Esophagus (tissue), 2 donors: ENCODE results near the gene MYOC. TPM values are rescaled to one million over a fixed set of nuclear protein-coding genes. Genes with fewer than 3 reads are reported as not detected.

ENCODE experiments used
- H3K27ac ChIP-seq, 2 donors: one replicate each; pipeline ENCODE4 v1.5.1; 2013; ENCODE audit warnings: low read depth in 2 of 2, mild to moderate bottlenecking in 2 of 2, inconsistent platforms in 1 of 2, low read length in 1 of 2, moderate library complexity in 1 of 2
- H3K27me3 ChIP-seq, 2 donors: one replicate each; pipeline ENCODE4 v1.6.1; 2013; ENCODE audit warnings: low read length in 2 of 2, control low read depth in 1 of 2, mild to moderate bottlenecking in 1 of 2; ENCODE audit not compliant: insufficient read depth in 2 of 2, control insufficient read depth in 1 of 2
- H3K36me3 ChIP-seq, 2 donors: one replicate each; pipeline ENCODE4 v1.6.1; 2013; ENCODE audit warnings: low read length in 1 of 2; ENCODE audit not compliant: control insufficient read depth in 2 of 2, insufficient read depth in 2 of 2
- H3K4me1 ChIP-seq, 2 donors: one replicate each; pipeline ENCODE4 v1.6.1; 2013; ENCODE audit warnings: low read length in 1 of 2; ENCODE audit not compliant: control insufficient read depth in 2 of 2, insufficient read depth in 2 of 2
- H3K4me3 ChIP-seq, 2 donors: one replicate each; pipeline ENCODE4 v1.5.1; 2013; ENCODE audit warnings: low read length in 2 of 2, mild to moderate bottlenecking in 2 of 2, low read depth in 1 of 2, moderate library complexity in 1 of 2
- H3K9me3 ChIP-seq, 2 donors: one replicate each; pipeline ENCODE4 v1.6.1; 2013; ENCODE audit warnings: mild to moderate bottlenecking in 2 of 2, low read depth in 1 of 2, low read length in 1 of 2, moderate library complexity in 1 of 2; ENCODE audit not compliant: control insufficient read depth in 2 of 2, insufficient read depth in 1 of 2
- WGBS, 2 donors: extraction: QIAGEN DNeasy Blood & Tissue Kit; methylation state at CpG; one replicate each; pipeline ENCODE4 v1.1.7; 2013; 5-methylcytosine and 5-hydroxymethylcytosine counted together
- polyA plus RNA-seq, 2 donors: library from polyadenylated mRNA; stranded (reverse); fragments of 200-250 nt; gene quantifications; one replicate each; pipeline ENCODE4 v1.2.3, GENCODE V29; 2013
- donor health status: healthy with polysubstance abuse.
- donor health status: Bipolar disorder and iron deficiency.

The MYOC gene
- polyA plus RNA-seq, 2 donors = 3.3 to 4.6 TPM

DNA sequence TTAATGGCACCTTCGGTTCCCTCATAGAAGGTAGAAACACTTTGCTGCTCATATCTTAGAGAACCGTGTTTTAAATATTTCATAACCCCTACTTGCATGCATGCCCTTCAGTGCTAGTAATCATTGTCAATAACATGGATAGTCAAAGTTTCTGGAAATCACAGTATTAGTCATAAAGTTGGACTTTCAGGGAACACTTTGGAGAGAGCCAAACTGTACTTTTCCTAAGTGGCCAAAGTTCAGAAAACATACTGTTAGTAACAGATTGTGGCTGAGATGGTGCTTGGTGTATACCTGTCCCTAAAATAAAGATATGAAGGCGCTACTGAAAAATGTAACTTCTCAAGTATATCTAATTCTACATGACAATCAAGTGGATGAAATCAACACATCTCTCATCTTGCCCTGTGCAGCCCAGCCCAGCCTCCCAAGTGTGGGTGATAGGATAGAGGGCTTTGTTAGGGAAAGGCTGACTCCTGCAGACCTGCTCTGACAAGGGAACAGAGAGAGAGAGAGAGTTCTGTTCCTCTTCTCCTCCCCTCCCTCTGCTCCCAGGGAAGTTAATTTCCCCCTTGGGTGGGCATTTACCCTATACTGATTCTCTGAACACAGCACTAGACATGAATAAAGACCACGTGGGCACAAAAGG lies 14.4 kb downstream of the MYOC start:
- H3K4me3 ChIP-seq = no peak overlapping the region
- H3K36me3 ChIP-seq = no peaks in the 10 kb centered on the region
- H3K27me3 ChIP-seq = no peaks in the 10 kb centered on the region
- no peak overlapping the region for H3K27ac ChIP-seq
- WGBS, 2 donors = 61 to 62% methylated on average over 4 of the region's 4 CpGs
- H3K4me1 ChIP-seq = no peaks in the 10 kb centered on the region
- no peaks in the 10 kb centered on the region for H3K9me3 ChIP-seq

DNA sequence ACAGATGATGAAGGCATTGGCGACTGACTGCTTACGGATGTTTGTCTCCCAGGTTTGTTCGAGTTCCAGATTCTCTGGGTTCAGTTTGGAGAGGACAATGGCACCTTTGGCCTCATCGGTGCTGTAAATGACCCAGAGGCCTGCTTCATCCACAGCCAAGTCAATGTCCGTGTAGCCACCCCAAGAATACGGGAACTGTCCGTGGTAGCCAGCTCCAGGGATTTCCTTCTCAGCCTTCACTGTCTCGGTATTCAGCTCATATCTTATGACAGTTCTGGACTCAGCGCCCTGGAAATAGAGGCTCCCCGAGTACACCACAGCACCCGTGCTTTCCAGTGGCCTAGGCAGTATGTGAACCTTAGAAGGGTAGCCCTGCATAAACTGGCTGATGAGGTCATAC lies 16.3 kb downstream of the MYOC start:
- Histone ChIP-seq H3K36me3 (no peaks in the 10 kb centered on the region), H3K27me3 (no peaks in the 10 kb centered on the region), H3K27ac (no peak overlapping the region), H3K9me3 (no peaks in the 10 kb centered on the region), H3K4me1 (no peaks in the 10 kb centered on the region), H3K4me3 (no peak overlapping the region)
- 78 to 81% methylated on average over 11 of the region's 11 CpGs for WGBS, 2 donors

DNA sequence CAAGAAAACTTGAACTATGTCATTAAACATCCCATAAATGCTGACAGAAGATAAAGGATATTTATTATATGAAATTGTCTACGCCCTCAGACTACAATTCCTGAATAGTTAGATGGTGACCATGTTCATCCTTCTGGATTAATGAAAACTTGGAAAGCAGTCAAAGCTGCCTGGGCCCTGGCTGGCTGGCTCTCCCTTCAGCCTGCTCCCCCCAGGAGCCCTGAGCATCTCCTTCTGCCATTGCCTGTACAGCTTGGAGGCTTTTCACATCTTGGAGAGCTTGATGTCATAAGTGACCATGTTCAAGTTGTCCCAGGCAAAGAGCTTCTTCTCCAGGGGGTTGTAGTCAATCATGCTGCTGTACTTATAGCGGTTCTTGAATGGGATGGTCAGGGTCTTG lies 16.8 kb downstream of the MYOC start:
- 77 to 81% methylated on average over 2 of the region's 2 CpGs for WGBS, 2 donors

DNA sequence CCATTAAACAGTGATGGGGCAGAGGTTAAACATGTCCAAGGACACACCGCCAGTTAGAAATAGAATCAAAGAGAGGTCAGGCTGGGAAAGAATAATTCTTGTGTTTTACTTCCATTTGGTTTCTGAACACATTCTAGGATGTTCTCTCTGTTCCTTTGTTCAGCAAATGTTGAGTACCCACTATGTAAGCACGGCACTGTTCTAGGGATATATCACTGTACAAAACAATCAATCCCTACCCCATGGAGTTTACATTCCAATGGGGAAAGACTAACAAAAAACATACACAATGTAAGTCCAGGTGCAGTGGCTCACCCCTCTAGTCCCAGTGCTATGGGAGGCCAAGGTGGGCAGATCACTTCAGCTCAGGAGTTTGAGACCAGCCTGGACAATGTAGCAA lies 24.3 kb downstream of the MYOC start:
- Histone ChIP-seq H3K36me3 (no peaks in the 10 kb centered on the region), H3K4me3 (no peak overlapping the region), H3K9me3 (no peaks in the 10 kb centered on the region), H3K27me3 (no peaks in the 10 kb centered on the region), H3K4me1 (no peaks in the 10 kb centered on the region), H3K27ac (no peak overlapping the region)
- WGBS, 2 donors = 79 to 83% methylated on average over 2 of the region's 2 CpGs

More for the DNA sequence above, 16.8 kb downstream of the MYOC start:
- no peaks in the 10 kb centered on the region for H3K36me3 ChIP-seq
- H3K4me1 ChIP-seq = no peaks in the 10 kb centered on the region
- H3K9me3 ChIP-seq = no peaks in the 10 kb centered on the region
- no peak overlapping the region for H3K27ac ChIP-seq
- H3K4me3 ChIP-seq = no peak overlapping the region
- H3K27me3 ChIP-seq = no peaks in the 10 kb centered on the region

DNA sequence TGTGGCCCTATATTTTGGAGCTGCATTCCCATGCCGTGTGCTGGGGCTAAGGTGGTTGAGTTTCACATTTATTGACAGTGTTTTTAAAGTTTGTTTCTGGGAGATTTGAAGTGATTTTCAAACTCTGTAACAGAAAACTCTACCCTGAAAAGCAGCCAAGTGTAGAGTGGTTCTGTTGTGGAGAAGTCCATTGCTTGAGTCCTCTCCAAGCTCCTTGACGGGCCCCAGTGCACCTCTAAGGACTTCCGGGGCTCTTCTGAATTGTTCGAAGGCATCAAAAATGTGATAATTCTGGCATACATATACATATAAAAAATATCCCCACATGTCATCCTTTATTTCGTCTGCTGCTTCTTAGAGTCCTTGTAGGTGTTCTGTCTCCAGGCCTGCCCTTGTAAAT lies 25.5 kb downstream of the MYOC start:
- Histone ChIP-seq H3K4me3 (no peak overlapping the region), H3K4me1 (no peaks in the 10 kb centered on the region), H3K9me3 (no peaks in the 10 kb centered on the region), H3K27me3 (no peaks in the 10 kb centered on the region), H3K27ac (no peak overlapping the region), H3K36me3 (no peaks in the 10 kb centered on the region)
- WGBS, 2 donors = 75 to 80% methylated on average over 5 of the region's 5 CpGs

DNA sequence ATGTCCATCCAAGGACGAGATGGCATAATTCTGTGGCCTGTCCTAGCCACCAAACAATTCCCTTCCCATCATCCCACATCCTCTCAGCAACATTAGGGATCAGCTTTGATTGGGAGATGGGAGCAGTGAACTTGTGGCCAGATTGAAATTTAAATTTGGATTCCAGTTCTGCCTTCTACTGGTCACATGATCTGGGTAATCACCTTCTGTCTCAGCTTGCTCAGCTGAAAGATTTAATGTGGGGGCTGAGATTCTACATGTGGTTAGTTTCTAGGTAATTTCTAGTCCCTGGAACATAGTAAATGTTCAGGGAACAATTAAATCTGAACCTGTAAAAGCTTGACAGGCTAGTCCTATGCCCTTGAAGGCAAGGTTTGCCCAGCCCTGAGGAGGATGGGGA lies 27.3 kb downstream of the MYOC start:
- H3K4me1 ChIP-seq = no peaks in the 10 kb centered on the region
- no peaks in the 10 kb centered on the region for H3K9me3 ChIP-seq
- 68 to 81% methylated on average over 1 of the region's 1 CpG for WGBS, 2 donors
- no peaks in the 10 kb centered on the region for H3K27me3 ChIP-seq
- no peak overlapping the region for H3K27ac ChIP-seq
- no peak overlapping the region for H3K4me3 ChIP-seq
- no peaks in the 10 kb centered on the region for H3K36me3 ChIP-seq

DNA sequence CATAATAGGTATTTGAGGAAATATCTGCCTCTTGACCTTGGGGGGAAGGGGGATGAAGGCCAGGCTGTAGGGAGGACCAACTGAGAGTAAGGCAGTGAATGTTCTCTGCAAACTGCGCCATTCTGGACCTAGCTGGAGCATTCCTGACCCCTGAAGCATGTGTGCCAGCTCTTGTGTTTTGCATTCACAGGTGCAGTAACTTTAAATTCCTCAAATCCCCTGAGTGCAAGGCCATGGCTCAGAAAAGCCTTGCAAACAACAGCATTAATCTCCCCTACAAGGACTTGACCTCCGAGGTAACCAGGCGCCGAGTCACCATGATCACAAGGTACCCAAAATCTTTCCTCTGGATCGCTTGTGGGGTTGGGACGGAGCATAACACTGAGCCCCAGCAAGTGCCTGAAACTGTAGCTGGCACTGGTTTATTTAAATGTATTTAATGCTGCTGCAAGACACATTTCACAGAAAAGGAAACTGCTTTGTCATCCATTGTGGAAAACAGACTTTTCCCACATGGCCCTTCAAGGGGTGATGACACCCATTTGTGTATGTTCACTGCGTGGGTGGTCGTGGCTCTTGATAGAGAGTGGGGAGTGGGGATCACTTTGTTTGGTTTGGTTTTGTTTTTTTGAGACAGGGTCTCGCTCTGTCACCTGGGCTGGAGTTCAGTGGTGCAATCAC lies 28.7 kb downstream of the MYOC start:
- Histone ChIP-seq H3K27ac (no peak overlapping the region), H3K36me3 (no peaks in the 10 kb centered on the region), H3K27me3 (no peaks in the 10 kb centered on the region), H3K9me3 (no peaks in the 10 kb centered on the region), H3K4me1 (no peaks in the 10 kb centered on the region), H3K4me3 (no peak overlapping the region)
- 71 to 78% methylated on average over 9 of the region's 9 CpGs for WGBS, 2 donors

DNA sequence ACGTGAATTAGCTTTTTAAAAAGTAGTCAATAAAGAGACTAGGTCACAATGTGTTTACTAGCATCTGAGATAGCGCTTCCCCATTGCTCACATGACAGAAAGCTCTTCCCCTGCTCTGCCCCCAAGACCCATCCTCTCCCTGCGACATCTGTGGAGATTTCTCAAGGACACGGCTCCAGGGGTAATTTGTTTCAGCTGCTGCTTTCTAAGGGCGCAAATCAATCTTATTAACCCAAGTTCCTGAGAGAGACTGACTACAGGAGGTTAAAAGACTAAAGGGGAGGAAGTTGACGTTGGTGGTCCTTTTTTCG lies 30.4 kb downstream of the MYOC start, which contains the start of gene MYOCOS:
Gene MYOCOS, plus strand, starts transcription at position 92 of the 311 bp plus-strand sequence. CDS start 1,641 bp downstream, outside the sequence.
- H3K27me3 ChIP-seq = no peaks in the 10 kb centered on the region
- no peaks in the 10 kb centered on the region for H3K9me3 ChIP-seq
- no peaks in the 10 kb centered on the region for H3K36me3 ChIP-seq
- H3K4me1 ChIP-seq = no peaks in the 10 kb centered on the region
- H3K4me3 ChIP-seq = no peak within 1 kb of the TSS
- 63 to 73% methylated on average over 7 of the region's 7 CpGs for WGBS, 2 donors
- no peak within 1 kb of the TSS for H3K27ac ChIP-seq

DNA sequence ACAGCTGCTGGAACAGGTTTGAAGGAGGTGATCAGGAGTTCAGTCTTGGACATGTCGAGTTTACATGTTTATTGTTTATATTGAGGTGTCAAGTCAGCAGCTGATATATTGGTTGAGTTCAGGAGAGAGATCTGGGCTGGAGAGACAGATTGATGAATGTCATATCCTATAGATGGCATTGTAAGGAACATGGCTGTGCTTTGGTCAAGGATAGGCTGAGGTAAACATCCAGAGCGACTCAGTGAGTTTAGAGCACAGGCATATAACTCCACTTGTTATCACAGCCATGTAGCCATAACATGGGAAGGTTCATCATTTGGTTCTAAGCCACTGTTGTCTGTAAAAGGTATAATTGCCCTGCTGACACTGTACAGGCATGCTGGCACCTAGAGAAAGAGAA lies 35.9 kb downstream of the MYOC start:
- Histone ChIP-seq H3K36me3 (no peaks in the 10 kb centered on the region), H3K4me1 (no peaks in the 10 kb centered on the region), H3K4me3 (no peak overlapping the region), H3K9me3 (peaks cover 0 to 2% of the 10 kb centered on the region in 2 donors), H3K27me3 (no peaks in the 10 kb centered on the region), H3K27ac (no peak overlapping the region)
- 78 to 84% methylated on average over 2 of the region's 2 CpGs for WGBS, 2 donors
